Hypothalamus (tissue), 51 donors: ENCODE measurements around the gene GNL2.

Experiments used
- DNase-seq, 51 donors: peaks; one replicate each; lab custom pipeline; 2025; lab: John Stamatoyannopoulos, UW

Gene GNL2

GRCh38 chr1:37595440-37596181 lies at the start of gene GNL2:
Gene GNL2, minus strand, starts transcription at chr1:37595937. Its CDS starts 115 bp downstream, at chr1:37595822.
- peak; percentile 38 to 97 (median 92) for DNase-seq

GRCh38 chr1:37641059-37641458 lies 45.3 kb upstream of the GNL2 start:
- DNase-seq = no peak

- DNase-seq = no peak
Observed at GRCh38 chr1:37636435-37636834, 40.7 kb upstream of the GNL2 start.

- DNase-seq = no peak
Observed at GRCh38 chr1:37634992-37635902, 39.5 kb upstream of the GNL2 start.

- DNase-seq = peak in 1 of 51 donors; percentile 4
Observed at GRCh38 chr1:37634244-37634991, 38.7 kb upstream of the GNL2 start, which contains the start of gene RSPO1. Gene RSPO1, minus strand, starts transcription at chr1:37634892. Its CDS starts 5,231 bp downstream, at chr1:37629661.

GRCh38 chr1:37633938-37634243 lies 38.2 kb upstream of the GNL2 start:
- no peak for DNase-seq

GRCh38 chr1:37633040-37633937 lies 37.6 kb upstream of the GNL2 start:
- DNase-seq = no peak

- DNase-seq = no peak
Observed at GRCh38 chr1:37631036-37631435, 35.3 kb upstream of the GNL2 start.

- no peak for DNase-seq
Observed at GRCh38 chr1:37630426-37631028, 34.8 kb upstream of the GNL2 start.

GRCh38 chr1:37629726-37630425 lies 34.1 kb upstream of the GNL2 start:
- no peak for DNase-seq

GRCh38 chr1:37629008-37629407 lies 33.3 kb upstream of the GNL2 start:
- no peak for DNase-seq

GRCh38 chr1:37628026-37628556 lies 32.4 kb upstream of the GNL2 start:
- DNase-seq = no peak

GRCh38 chr1:37622131-37622530 lies 26.4 kb upstream of the GNL2 start:
- no peak for DNase-seq

- no peak for DNase-seq
Observed at GRCh38 chr1:37621326-37621870, 25.7 kb upstream of the GNL2 start.

- no peak for DNase-seq
Observed at GRCh38 chr1:37620707-37621106, 25.0 kb upstream of the GNL2 start.

GRCh38 chr1:37616330-37616729 lies 20.6 kb upstream of the GNL2 start:
- DNase-seq = no peak

- no peak for DNase-seq
Observed at GRCh38 chr1:37614105-37614504, 18.4 kb upstream of the GNL2 start.

GRCh38 chr1:37612186-37612585 lies 16.4 kb upstream of the GNL2 start:
- no peak for DNase-seq
